Osteoblast (primary cell): Measurements from ENCODE around the gene MANEA. TPM values are rescaled to one million over a fixed set of nuclear protein-coding genes. Genes with fewer than 3 reads are reported as not detected.

Experiments used
- DNase-seq: peaks from one replicate; pipeline ENCODE4 v3.0.0; 2011; ENCODE audit warnings: low spot score, mixed read lengths; ENCODE audit not compliant: insufficient read length; ENCODE audit errors: missing footprints
- H2AFZ ChIP-seq: 2 replicates; pipeline ENCODE4 v1.6.0; 2011; ENCODE audit warnings: mild to moderate bottlenecking, low read length
- H3K27ac ChIP-seq: 2 replicates; pipeline ENCODE4 v1.5.1; 2011; ENCODE audit warnings: mild to moderate bottlenecking, low read depth, low read length, moderate library complexity
- H3K27me3 ChIP-seq: 2 replicates; pipeline ENCODE4 v1.6.0; 2012; ENCODE audit warnings: mild to moderate bottlenecking, control low read depth, inconsistent platforms, low read length, moderate library complexity; ENCODE audit not compliant: insufficient read depth
- H3K36me3 ChIP-seq: 2 replicates; pipeline ENCODE4 v1.5.1; 2011; ENCODE audit warnings: mild to moderate bottlenecking, low read length, control low read depth, moderate library complexity; ENCODE audit not compliant: insufficient read depth
- H3K4me1 ChIP-seq: 2 replicates; pipeline ENCODE4 v1.5.1; 2011; ENCODE audit warnings: mild to moderate bottlenecking, low read length, control low read depth, moderate library complexity; ENCODE audit not compliant: insufficient read depth
- H3K4me2 ChIP-seq: 2 replicates; pipeline ENCODE4 v1.6.0; 2011; ENCODE audit warnings: mild to moderate bottlenecking, low read length; ENCODE audit not compliant: insufficient read depth
- H3K4me3 ChIP-seq: fragments of 200-600 bp; sonication (generic); 3 replicates; pipeline ENCODE4 v1.5.1; 2012; ENCODE audit warnings: mild to moderate bottlenecking, low read length, inconsistent platforms; ENCODE audit not compliant: insufficient read depth
- H3K79me2 ChIP-seq: 2 replicates; pipeline ENCODE4 v1.6.0; 2012; ENCODE audit warnings: mild to moderate bottlenecking, low read length, control low read depth, inconsistent platforms; ENCODE audit not compliant: insufficient read depth
- H3K9me3 ChIP-seq: 2 replicates; pipeline ENCODE4 v1.5.1; 2011; ENCODE audit warnings: low read depth, low read length, control low read depth
- H4K20me1 ChIP-seq: 2 replicates; pipeline ENCODE4 v1.6.0; 2012; ENCODE audit warnings: mild to moderate bottlenecking, low read length, control low read depth; ENCODE audit not compliant: insufficient read depth
- total RNA-seq: library from RNA; depleted of rRNA; stranded (reverse); fragments of >200 nt; gene quantifications from 2 replicates; pipeline ENCODE4 v1.2.3, GENCODE V29; 2012
- TF ChIP-seq, protein P1 (sequence below): IDR thresholded peaks from 2 replicates; pipeline ENCODE4 v1.5.1; 2011; ENCODE audit warnings: mild to moderate bottlenecking, low read depth, low read length, moderate library complexity; ENCODE audit errors: extremely low read depth

MANEA gene
- total RNA-seq, 1 donor, result 15.9 TPM

DNA sequence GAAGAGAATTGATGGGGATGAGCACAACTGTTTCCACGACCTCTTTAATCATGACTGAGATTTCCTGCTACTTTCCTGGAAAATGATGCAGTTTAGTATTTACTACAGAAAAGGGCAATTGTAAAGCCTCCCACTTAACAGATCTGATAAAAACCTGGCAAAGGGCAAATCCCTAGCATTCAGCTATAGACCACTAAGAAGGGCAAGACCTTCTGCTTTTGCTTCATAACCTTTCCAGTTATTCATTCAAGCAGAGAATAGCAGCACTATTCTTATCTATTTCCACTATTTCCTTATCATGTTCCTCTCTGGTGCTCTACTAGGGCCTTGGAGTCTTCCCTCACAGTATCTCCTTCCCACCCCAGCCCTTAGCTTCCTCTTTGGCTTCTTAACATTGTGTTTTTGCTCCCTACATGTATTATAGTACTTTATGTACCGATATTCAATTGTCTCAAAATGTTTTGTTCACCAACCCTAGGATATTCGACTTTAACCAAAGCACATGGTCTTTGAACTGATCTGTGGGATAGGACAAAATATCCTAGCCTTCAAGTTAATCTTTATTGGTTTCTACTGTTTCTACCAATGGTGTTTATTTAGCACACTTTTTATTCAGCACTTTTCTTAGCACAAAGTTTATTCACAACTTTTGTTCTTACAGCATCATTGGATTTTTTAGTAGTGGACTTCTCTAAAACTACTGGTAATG, 32.7 kb upstream of the MANEA start:
- H3K4me1 ChIP-seq, result no peaks in the 10 kb centered on the region
- TF ChIP-seq, protein P1, sequence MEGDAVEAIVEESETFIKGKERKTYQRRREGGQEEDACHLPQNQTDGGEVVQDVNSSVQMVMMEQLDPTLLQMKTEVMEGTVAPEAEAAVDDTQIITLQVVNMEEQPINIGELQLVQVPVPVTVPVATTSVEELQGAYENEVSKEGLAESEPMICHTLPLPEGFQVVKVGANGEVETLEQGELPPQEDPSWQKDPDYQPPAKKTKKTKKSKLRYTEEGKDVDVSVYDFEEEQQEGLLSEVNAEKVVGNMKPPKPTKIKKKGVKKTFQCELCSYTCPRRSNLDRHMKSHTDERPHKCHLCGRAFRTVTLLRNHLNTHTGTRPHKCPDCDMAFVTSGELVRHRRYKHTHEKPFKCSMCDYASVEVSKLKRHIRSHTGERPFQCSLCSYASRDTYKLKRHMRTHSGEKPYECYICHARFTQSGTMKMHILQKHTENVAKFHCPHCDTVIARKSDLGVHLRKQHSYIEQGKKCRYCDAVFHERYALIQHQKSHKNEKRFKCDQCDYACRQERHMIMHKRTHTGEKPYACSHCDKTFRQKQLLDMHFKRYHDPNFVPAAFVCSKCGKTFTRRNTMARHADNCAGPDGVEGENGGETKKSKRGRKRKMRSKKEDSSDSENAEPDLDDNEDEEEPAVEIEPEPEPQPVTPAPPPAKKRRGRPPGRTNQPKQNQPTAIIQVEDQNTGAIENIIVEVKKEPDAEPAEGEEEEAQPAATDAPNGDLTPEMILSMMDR, result no peak
- H2AFZ ChIP-seq, result no peak overlapping the region
- H3K9me3 ChIP-seq, result no peaks in the 10 kb centered on the region
- DNase-seq, result no peak
- no peaks in the 10 kb centered on the region for H3K36me3 ChIP-seq
- H3K27ac ChIP-seq, result no peak overlapping the region
- no peaks in the 10 kb centered on the region for H4K20me1 ChIP-seq
- H3K4me3 ChIP-seq, result no peak overlapping the region
- H3K4me2 ChIP-seq, result no peak overlapping the region
- H3K27me3 ChIP-seq, result no peaks in the 10 kb centered on the region
- H3K79me2 ChIP-seq, result no peaks in the 10 kb centered on the region

DNA sequence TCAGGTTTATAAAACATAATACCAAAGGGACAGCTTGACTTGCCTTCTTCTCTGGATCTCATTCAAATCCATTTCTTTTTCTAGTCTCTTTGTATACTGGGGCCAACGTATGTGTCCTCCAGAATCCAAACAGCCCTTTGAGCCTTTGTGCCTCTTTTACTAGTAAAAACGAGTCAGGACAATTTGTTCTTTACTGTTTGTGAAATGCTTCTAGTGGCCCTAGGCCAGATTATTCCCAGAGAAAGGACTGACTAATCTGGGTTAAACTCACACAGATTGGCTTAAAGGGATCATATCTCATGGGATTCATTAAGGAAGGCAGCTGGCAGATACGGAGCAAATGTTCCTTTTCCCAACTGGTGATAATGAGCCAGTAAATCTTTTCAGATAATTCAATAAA, 32.1 kb upstream of the MANEA start:
- no peaks in the 10 kb centered on the region for H3K9me3 ChIP-seq
- no peaks in the 10 kb centered on the region for H4K20me1 ChIP-seq
- no peak for DNase-seq
- H3K27ac ChIP-seq, result no peak overlapping the region
- no peak overlapping the region for H2AFZ ChIP-seq
- no peak overlapping the region for H3K4me3 ChIP-seq
- H3K79me2 ChIP-seq, result no peaks in the 10 kb centered on the region
- no peaks in the 10 kb centered on the region for H3K4me1 ChIP-seq
- no peaks in the 10 kb centered on the region for H3K27me3 ChIP-seq
- H3K36me3 ChIP-seq, result no peaks in the 10 kb centered on the region
- TF ChIP-seq, protein P1, result no peak
- H3K4me2 ChIP-seq, result no peak overlapping the region

DNA sequence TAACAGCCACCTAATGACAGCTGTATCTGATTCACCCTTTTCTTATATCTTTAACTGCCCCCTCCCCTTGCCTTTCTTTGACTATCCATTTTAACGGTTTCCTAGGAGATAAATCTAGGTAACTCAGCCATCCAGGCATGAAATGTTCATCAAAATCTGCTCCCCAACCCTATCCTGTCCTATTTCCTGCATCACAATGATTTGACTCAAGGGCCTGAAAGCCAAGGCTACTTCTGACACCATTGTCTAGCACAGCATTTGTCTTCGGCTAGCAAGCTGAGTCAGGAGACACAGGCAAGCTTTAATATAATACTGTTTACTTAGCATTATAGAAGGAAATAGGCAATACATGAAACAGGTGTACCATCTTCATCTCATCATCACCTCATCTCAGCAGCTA, 31.6 kb upstream of the MANEA start:
- Histone ChIP-seq H2AFZ (no peak overlapping the region), H3K27ac (no peak overlapping the region), H3K4me2 (no peak overlapping the region), H3K36me3 (no peaks in the 10 kb centered on the region), H3K9me3 (no peaks in the 10 kb centered on the region), H3K79me2 (no peaks in the 10 kb centered on the region), H3K27me3 (no peaks in the 10 kb centered on the region), H4K20me1 (no peaks in the 10 kb centered on the region), H3K4me3 (no peak overlapping the region), H3K4me1 (no peaks in the 10 kb centered on the region)
- TF ChIP-seq, protein P1, result no peak
- no peak for DNase-seq

DNA sequence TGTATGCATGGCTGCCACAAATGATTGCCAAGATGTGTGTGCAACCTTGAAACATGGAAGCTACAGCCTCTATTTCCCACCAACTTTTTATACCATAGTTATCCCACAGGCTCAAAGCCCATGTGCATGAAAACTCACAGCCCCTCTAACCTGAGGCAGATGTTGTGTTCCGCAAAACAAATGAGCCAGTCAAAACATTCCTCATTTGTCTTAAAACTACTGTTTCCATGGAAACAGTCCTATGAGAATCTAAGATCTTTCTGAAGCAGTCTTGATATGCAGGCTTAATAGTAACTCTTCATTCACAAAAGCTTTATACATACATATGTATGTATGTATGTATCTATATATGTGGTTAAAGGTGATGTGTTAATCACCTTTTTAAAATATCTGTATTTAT, 31.2 kb upstream of the MANEA start:
- H2AFZ ChIP-seq, result no peak overlapping the region
- TF ChIP-seq, protein P1, result no peak
- no peaks in the 10 kb centered on the region for H3K36me3 ChIP-seq
- H3K27me3 ChIP-seq, result no peaks in the 10 kb centered on the region
- H3K4me3 ChIP-seq, result no peak overlapping the region
- no peak overlapping the region for H3K4me2 ChIP-seq
- no peaks in the 10 kb centered on the region for H3K9me3 ChIP-seq
- no peak overlapping the region for H3K27ac ChIP-seq
- H3K4me1 ChIP-seq, result no peaks in the 10 kb centered on the region
- DNase-seq, result no peak
- H3K79me2 ChIP-seq, result no peaks in the 10 kb centered on the region
- no peaks in the 10 kb centered on the region for H4K20me1 ChIP-seq
